OCI-LY1 (cell line): Measurements from ENCODE around the gene CASQ1.

Experiments
- H2AFZ ChIP-seq: fragments of 200-600 bp; sonication (generic), shearing (Covaris generic); 2 replicates; pipeline ENCODE4 v1.6.0; 2014; ENCODE audit warnings: antibody characterized with exemption, mild to moderate bottlenecking, low read length
- H3F3A ChIP-seq: fragments of 200-600 bp; sonication (generic), shearing (Covaris generic); 2 replicates; pipeline ENCODE4 v1.6.0; 2014; ENCODE audit warnings: mild to moderate bottlenecking, antibody characterized with exemption, low read length, moderate library complexity; ENCODE audit not compliant: insufficient read depth
- H3K27ac ChIP-seq: fragments of 200-600 bp; sonication (generic); 2 replicates; pipeline ENCODE4 v1.5.1; 2014; ENCODE audit warnings: low read length, mixed run types, mild to moderate bottlenecking, low read depth; ENCODE audit not compliant: poor library complexity, severe bottlenecking
- H3K27me3 ChIP-seq: fragments of 200-600 bp; sonication (generic); 2 replicates; pipeline ENCODE4 v1.6.0; 2014; ENCODE audit warnings: antibody characterized with exemption, mild to moderate bottlenecking, low read length, moderate library complexity; ENCODE audit not compliant: insufficient read depth
- H3K36me3 ChIP-seq: fragments of 200-600 bp; sonication (generic); 2 replicates; pipeline ENCODE4 v1.6.1; 2014; ENCODE audit warnings: mild to moderate bottlenecking, antibody characterized with exemption, low read length, moderate library complexity, mixed read lengths; ENCODE audit not compliant: insufficient read depth
- H3K4me1 ChIP-seq: fragments of 200-600 bp; sonication (generic); 2 replicates; pipeline ENCODE4 v1.5.1; 2014; ENCODE audit warnings: mild to moderate bottlenecking, low read length, moderate library complexity; ENCODE audit not compliant: insufficient read depth, severe bottlenecking
- H3K4me2 ChIP-seq: fragments of 200-600 bp; sonication (generic), shearing (Covaris generic); 2 replicates; pipeline ENCODE4 v1.6.1; 2014; ENCODE audit warnings: low read length
- H3K4me3 ChIP-seq: fragments of 200-600 bp; sonication (generic); 2 replicates; pipeline ENCODE4 v1.5.1; 2014; ENCODE audit warnings: low read length, low read depth, mild to moderate bottlenecking, mixed read lengths; ENCODE audit not compliant: poor library complexity, severe bottlenecking
- H3K79me2 ChIP-seq: fragments of 200-600 bp; shearing (Covaris generic); 2 replicates; pipeline ENCODE4 v1.6.1; 2016; ENCODE audit warnings: mixed run types, low read length, mixed read lengths; ENCODE audit not compliant: insufficient read depth
- H3K9ac ChIP-seq: fragments of 200-600 bp; sonication (generic), shearing (Covaris generic); 2 replicates; pipeline ENCODE4 v1.6.1; 2014; ENCODE audit warnings: mild to moderate bottlenecking, low read length, mixed read lengths
- H3K9me2 ChIP-seq: fragments of 200-600 bp; sonication (generic), shearing (Covaris generic); 2 replicates; pipeline ENCODE4 v1.6.1; 2014; ENCODE audit warnings: low read depth, mild to moderate bottlenecking, low read length, mixed read lengths
- H3K9me3 ChIP-seq: fragments of 200-600 bp; shearing (Covaris generic); 2 replicates; pipeline ENCODE4 v1.6.1; 2014; ENCODE audit warnings: low read length, mixed read lengths
- H4K20me1 ChIP-seq: fragments of 200-600 bp; sonication (generic), shearing (Covaris generic); 2 replicates; pipeline ENCODE4 v1.6.0; 2016; ENCODE audit warnings: mild to moderate bottlenecking, low read length; ENCODE audit not compliant: insufficient read depth
- EZH2 ChIP-seq: fragments of 200-600 bp; sonication (generic), shearing (Covaris generic); IDR thresholded peaks from 2 replicates; pipeline ENCODE4 v1.8.0; 2017; ENCODE audit warnings: borderline replicate concordance, mixed run types, mild to moderate bottlenecking, antibody characterized with exemption, low read length, moderate library complexity, mixed read lengths
- TF ChIP-seq, protein P1 (sequence below): fragments of 200-600 bp; sonication (generic), shearing (Covaris generic); IDR thresholded peaks from 2 replicates; pipeline ENCODE4 v1.5.1; 2017; ENCODE audit warnings: mild to moderate bottlenecking, antibody characterized with exemption, low read length, moderate library complexity, mixed read lengths

The CASQ1 gene

DNA sequence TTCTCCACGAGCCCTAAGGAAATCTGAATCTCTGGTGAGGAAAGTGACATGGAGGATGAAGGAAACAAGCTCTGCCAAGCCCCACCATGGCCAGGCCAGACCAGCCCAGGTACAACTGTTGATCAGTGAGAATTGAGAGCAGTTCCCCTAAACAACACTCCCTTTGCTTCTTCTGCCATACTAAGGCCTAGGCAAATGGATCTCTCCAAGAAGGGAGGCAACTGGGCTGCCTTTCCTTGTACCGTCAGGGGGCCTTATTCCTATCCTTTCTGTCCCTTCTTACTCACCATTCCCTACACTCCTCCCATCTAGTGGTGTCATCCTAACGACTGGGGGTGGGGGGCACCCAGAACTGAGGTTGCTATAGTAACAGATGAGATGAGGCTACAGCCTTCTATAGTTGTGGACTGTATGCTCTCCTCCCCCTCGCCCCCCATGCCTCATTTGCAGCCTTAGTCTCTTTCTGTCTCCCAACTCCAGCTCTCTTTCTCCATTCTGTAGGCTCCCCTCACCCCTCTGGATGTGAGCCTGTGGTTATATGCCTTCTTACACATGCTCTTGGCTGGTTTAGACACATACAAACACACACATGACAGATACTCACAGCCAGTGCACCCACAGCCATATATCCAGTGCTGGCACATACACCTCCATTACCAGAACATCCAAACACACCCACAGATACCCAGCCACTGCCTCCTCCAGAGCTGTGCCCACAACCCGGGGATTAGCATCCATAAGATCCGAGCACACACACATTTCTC lies 18.4 kb downstream of the CASQ1 start:
- Histone ChIP-seq H3K9me3 (no peaks in the 10 kb centered on the region), H3K36me3 (peaks cover 51% of the 10 kb centered on the region), H3K79me2 (no peaks in the 10 kb centered on the region), H4K20me1 (no peaks in the 10 kb centered on the region), H3K27ac (no peak overlapping the region), H3K9ac (no peak overlapping the region), H3F3A (no peaks in the 10 kb centered on the region), H3K4me2 (no peak overlapping the region), H3K4me3 (no peak overlapping the region), H3K27me3 (no peaks in the 10 kb centered on the region), H3K4me1 (peaks cover 24% of the 10 kb centered on the region), H3K9me2 (no peaks in the 10 kb centered on the region), H2AFZ (no peak overlapping the region)
- no peak for TF ChIP-seq EZH2
- TF ChIP-seq, protein P1, sequence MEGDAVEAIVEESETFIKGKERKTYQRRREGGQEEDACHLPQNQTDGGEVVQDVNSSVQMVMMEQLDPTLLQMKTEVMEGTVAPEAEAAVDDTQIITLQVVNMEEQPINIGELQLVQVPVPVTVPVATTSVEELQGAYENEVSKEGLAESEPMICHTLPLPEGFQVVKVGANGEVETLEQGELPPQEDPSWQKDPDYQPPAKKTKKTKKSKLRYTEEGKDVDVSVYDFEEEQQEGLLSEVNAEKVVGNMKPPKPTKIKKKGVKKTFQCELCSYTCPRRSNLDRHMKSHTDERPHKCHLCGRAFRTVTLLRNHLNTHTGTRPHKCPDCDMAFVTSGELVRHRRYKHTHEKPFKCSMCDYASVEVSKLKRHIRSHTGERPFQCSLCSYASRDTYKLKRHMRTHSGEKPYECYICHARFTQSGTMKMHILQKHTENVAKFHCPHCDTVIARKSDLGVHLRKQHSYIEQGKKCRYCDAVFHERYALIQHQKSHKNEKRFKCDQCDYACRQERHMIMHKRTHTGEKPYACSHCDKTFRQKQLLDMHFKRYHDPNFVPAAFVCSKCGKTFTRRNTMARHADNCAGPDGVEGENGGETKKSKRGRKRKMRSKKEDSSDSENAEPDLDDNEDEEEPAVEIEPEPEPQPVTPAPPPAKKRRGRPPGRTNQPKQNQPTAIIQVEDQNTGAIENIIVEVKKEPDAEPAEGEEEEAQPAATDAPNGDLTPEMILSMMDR: no peak

DNA sequence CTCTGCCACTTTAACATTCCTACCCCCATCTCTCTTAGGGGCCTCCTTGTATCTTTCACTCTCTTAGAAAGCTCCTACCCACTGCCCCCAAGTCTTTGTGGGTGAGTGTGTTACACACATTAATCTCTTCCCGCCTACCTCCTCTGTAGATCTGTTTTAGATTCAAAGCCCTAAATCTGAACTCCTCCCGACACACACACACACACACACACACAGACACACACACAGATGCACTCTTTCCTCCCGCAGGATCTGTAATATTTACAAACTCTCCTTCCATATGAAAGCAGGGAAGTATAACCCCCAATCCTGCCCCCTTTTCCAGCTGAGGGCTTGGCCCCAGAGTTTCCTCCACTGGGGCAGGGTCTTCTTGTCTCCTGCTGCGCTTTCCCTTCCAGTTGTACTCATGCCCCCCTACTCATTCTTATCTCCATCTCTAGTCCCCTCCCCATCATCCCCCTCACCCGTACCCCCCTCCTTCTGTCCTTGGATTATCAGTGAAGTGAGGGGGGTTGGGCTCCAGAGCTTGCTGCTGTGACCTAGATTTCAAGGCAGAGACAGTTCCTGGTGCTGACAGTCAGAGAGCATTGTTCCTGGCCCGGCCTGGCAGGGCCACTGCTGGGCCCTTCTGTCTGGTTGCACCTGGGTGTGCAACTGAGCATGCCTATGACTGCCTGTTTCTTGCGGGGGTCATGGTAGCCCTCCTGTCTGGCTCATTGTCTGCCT lies 19.1 kb downstream of the CASQ1 start:
- H3K9ac ChIP-seq: no peak overlapping the region
- H3K9me2 ChIP-seq: no peaks in the 10 kb centered on the region
- peaks cover 58% of the 10 kb centered on the region for H3K36me3 ChIP-seq
- no peak overlapping the region for H3K4me2 ChIP-seq
- H2AFZ ChIP-seq: no peak overlapping the region
- TF ChIP-seq EZH2: no peak
- TF ChIP-seq, protein P1: no peak
- no peaks in the 10 kb centered on the region for H3K79me2 ChIP-seq
- H3K9me3 ChIP-seq: no peaks in the 10 kb centered on the region
- no peaks in the 10 kb centered on the region for H3F3A ChIP-seq
- no peak overlapping the region for H3K27ac ChIP-seq
- H4K20me1 ChIP-seq: no peaks in the 10 kb centered on the region
- H3K27me3 ChIP-seq: no peaks in the 10 kb centered on the region
- peaks cover 17% of the 10 kb centered on the region for H3K4me1 ChIP-seq
- H3K4me3 ChIP-seq: no peak overlapping the region

DNA sequence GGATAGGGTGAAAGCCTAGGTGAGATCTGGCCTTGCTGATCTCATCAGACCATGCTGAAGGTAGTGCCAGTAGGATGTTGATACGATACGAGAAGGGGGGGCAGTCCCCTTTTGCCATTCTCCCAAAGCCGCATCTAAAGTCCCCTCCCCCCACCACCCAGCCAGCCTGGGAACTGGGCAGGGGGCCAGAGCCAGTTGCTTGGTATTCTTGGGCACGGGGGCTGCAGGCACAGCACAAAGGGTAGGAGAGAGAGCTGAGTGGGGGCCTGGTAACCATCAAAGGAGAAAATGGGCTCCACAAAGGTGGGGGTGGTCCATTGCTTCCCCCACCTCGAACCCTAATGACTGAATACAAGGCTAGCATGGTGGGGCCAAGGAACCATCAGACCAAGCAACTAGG lies 20.2 kb downstream of the CASQ1 start:
- H3K79me2 ChIP-seq: no peaks in the 10 kb centered on the region

More for the DNA sequence above, 20.2 kb downstream of the CASQ1 start:
- no peak overlapping the region for H3K4me2 ChIP-seq
- H2AFZ ChIP-seq: no peak overlapping the region
- no peaks in the 10 kb centered on the region for H4K20me1 ChIP-seq
- no peaks in the 10 kb centered on the region for H3K27me3 ChIP-seq
- H3K27ac ChIP-seq: no peak overlapping the region
- H3K9ac ChIP-seq: no peak overlapping the region
- H3K9me3 ChIP-seq: no peaks in the 10 kb centered on the region
- H3K4me1 ChIP-seq: peaks cover 11% of the 10 kb centered on the region
- TF ChIP-seq, protein P1: no peak
- no peak for TF ChIP-seq EZH2
- no peaks in the 10 kb centered on the region for H3K9me2 ChIP-seq
- H3K36me3 ChIP-seq: peaks cover 69% of the 10 kb centered on the region
- H3F3A ChIP-seq: no peaks in the 10 kb centered on the region
- no peak overlapping the region for H3K4me3 ChIP-seq
